Osteoblast (primary cell): Measurements from ENCODE around the gene NTF3. TPM values are rescaled to one million over a fixed set of nuclear protein-coding genes. Genes with fewer than 3 reads are reported as not detected.

Experiments used
- DNase-seq: peaks from one replicate; pipeline ENCODE4 v3.0.0; 2011; ENCODE audit warnings: low spot score, mixed read lengths; ENCODE audit not compliant: insufficient read length; ENCODE audit errors: missing footprints
- H2AFZ ChIP-seq: 2 replicates; pipeline ENCODE4 v1.6.0; 2011; ENCODE audit warnings: mild to moderate bottlenecking, low read length
- H3K27ac ChIP-seq: 2 replicates; pipeline ENCODE4 v1.5.1; 2011; ENCODE audit warnings: mild to moderate bottlenecking, low read depth, low read length, moderate library complexity
- H3K27me3 ChIP-seq: 2 replicates; pipeline ENCODE4 v1.6.0; 2012; ENCODE audit warnings: mild to moderate bottlenecking, control low read depth, inconsistent platforms, low read length, moderate library complexity; ENCODE audit not compliant: insufficient read depth
- H3K36me3 ChIP-seq: 2 replicates; pipeline ENCODE4 v1.5.1; 2011; ENCODE audit warnings: mild to moderate bottlenecking, low read length, control low read depth, moderate library complexity; ENCODE audit not compliant: insufficient read depth
- H3K4me1 ChIP-seq: 2 replicates; pipeline ENCODE4 v1.5.1; 2011; ENCODE audit warnings: mild to moderate bottlenecking, low read length, control low read depth, moderate library complexity; ENCODE audit not compliant: insufficient read depth
- H3K4me2 ChIP-seq: 2 replicates; pipeline ENCODE4 v1.6.0; 2011; ENCODE audit warnings: mild to moderate bottlenecking, low read length; ENCODE audit not compliant: insufficient read depth
- H3K4me3 ChIP-seq: fragments of 200-600 bp; sonication (generic); 3 replicates; pipeline ENCODE4 v1.5.1; 2012; ENCODE audit warnings: mild to moderate bottlenecking, low read length, inconsistent platforms; ENCODE audit not compliant: insufficient read depth
- H3K79me2 ChIP-seq: 2 replicates; pipeline ENCODE4 v1.6.0; 2012; ENCODE audit warnings: mild to moderate bottlenecking, low read length, control low read depth, inconsistent platforms; ENCODE audit not compliant: insufficient read depth
- H3K9me3 ChIP-seq: 2 replicates; pipeline ENCODE4 v1.5.1; 2011; ENCODE audit warnings: low read depth, low read length, control low read depth
- H4K20me1 ChIP-seq: 2 replicates; pipeline ENCODE4 v1.6.0; 2012; ENCODE audit warnings: mild to moderate bottlenecking, low read length, control low read depth; ENCODE audit not compliant: insufficient read depth
- CTCF ChIP-seq: IDR thresholded peaks from 2 replicates; pipeline ENCODE4 v1.5.1; 2011; ENCODE audit warnings: mild to moderate bottlenecking, low read depth, low read length, moderate library complexity; ENCODE audit errors: extremely low read depth
- total RNA-seq: library from RNA; depleted of rRNA; stranded (reverse); fragments of >200 nt; gene quantifications from 2 replicates; pipeline ENCODE4 v1.2.3, GENCODE V29; 2012

Gene NTF3
- total RNA-seq, 1 donor, result 1.1 TPM

DNA sequence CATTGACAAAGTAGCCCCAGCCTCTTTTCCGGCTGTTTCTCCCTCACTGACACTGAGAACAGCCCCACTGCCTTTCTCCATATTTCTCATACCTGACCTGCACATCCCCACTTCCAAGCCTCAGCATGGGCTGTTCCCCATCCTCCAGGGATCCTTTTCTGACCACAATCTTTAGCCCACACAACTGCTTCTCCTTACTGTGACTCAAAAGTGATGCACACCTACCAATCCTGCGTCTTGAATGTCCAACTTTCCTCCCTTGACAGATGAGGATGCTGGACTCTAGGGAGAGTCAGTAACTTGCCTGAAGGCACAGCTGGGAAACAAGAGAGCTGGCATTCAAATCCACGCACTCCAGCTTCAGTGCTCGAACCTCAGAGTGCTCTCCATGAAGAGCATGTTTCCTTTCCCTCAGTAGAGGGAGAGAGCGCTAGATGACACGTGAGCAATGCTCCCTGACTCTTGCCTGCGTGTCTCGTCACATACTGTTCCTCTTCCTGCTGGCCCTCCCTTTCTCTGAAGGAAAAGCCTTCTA, 75.6 kb downstream of the NTF3 start:
- Histone ChIP-seq H4K20me1 (no peaks in the 10 kb centered on the region), H3K79me2 (no peaks in the 10 kb centered on the region), H2AFZ (no peak overlapping the region), H3K27ac (no peak overlapping the region), H3K27me3 (no peaks in the 10 kb centered on the region), H3K4me2 (no peak overlapping the region), H3K36me3 (no peaks in the 10 kb centered on the region), H3K4me1 (no peaks in the 10 kb centered on the region), H3K9me3 (no peaks in the 10 kb centered on the region), H3K4me3 (no peak overlapping the region)
- TF ChIP-seq CTCF, result no peak
- no peak for DNase-seq

DNA sequence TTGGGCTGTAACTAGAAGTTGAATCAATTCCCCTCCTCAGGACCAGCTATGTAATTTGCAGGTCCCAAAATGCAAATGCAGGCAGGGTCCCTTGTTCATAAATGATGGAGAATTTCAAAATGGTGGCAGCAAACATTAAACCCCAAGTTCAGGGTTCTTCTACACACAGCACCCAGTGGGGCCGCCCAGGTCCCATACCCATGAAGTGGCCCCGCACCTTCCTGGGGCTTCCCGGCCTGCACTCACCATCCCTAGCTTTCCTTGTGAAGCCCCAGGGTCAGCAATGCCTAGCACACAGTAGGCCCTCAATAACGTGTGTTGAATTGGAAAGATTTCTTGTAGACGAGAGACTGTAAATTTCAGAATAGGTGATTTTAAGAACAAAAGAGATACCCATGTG, 76.0 kb downstream of the NTF3 start:
- Histone ChIP-seq H3K4me3 (no peak overlapping the region), H4K20me1 (no peaks in the 10 kb centered on the region), H3K27ac (no peak overlapping the region), H3K4me1 (no peaks in the 10 kb centered on the region), H3K36me3 (no peaks in the 10 kb centered on the region), H3K9me3 (no peaks in the 10 kb centered on the region), H2AFZ (no peak overlapping the region), H3K79me2 (no peaks in the 10 kb centered on the region), H3K4me2 (no peak overlapping the region), H3K27me3 (no peaks in the 10 kb centered on the region)
- TF ChIP-seq CTCF, result no peak
- DNase-seq, result no peak

DNA sequence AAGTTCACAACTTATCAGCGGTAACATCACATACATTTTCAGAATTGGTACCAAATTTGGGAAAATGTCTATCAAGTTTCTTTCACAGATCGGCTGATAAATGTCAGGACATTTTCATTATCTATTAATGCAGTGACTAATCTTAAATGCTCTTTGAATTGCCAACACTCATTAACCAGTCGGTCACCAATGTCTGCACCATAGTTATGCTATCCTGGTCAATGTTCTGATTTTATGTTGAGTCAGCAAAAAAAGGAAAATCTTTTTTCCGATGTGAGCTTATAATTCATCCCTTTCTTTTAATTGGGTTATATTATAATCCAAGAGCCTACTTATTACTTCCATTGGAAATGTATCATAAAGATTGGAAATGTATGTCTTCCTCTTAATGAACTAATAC, 77.2 kb downstream of the NTF3 start:
- Histone ChIP-seq H3K9me3 (no peaks in the 10 kb centered on the region), H3K27me3 (no peaks in the 10 kb centered on the region), H3K4me2 (no peak overlapping the region), H3K4me3 (no peak overlapping the region), H3K4me1 (no peaks in the 10 kb centered on the region), H3K79me2 (no peaks in the 10 kb centered on the region), H3K27ac (no peak overlapping the region), H3K36me3 (no peaks in the 10 kb centered on the region), H2AFZ (no peak overlapping the region), H4K20me1 (no peaks in the 10 kb centered on the region)
- TF ChIP-seq CTCF, result no peak
- DNase-seq, result no peak

GRCh38 chr12:5509557-5509956, 77.6 kb downstream of the NTF3 start:
- no peaks in the 10 kb centered on the region for H3K4me1 ChIP-seq
- H3K4me2 ChIP-seq, result no peak overlapping the region
- H2AFZ ChIP-seq, result no peak overlapping the region
- DNase-seq, result no peak
- no peaks in the 10 kb centered on the region for H3K79me2 ChIP-seq
- no peaks in the 10 kb centered on the region for H3K27me3 ChIP-seq
- no peaks in the 10 kb centered on the region for H4K20me1 ChIP-seq
- no peak overlapping the region for H3K4me3 ChIP-seq
- H3K27ac ChIP-seq, result no peak overlapping the region
- H3K36me3 ChIP-seq, result no peaks in the 10 kb centered on the region
- no peaks in the 10 kb centered on the region for H3K9me3 ChIP-seq
- TF ChIP-seq CTCF, result no peak
